Upper lobe of left lung (tissue), 6 donors: Measurements from ENCODE around the gene CEP63. TPM values are rescaled to one million over a fixed set of nuclear protein-coding genes. Genes with fewer than 3 reads are reported as not detected.

Source experiments
- ATAC-seq, 2 donors: fragments of 200-7000 bp; cut with Tn5 transposase; one replicate each; pipeline ENCODE4 v1.9.1; 2022; ENCODE audit warnings: mild to moderate bottlenecking in 2 of 2, moderate library complexity in 2 of 2; ENCODE audit not compliant: low FRiP score in 2 of 2
- DNase-seq, 2 donors: peaks; one replicate each; pipeline ENCODE4 v3.0.0-alpha.2; 2019 to 2020
- H3K27ac ChIP-seq, 4 donors: fragments of 200-600 bp; sonication (generic); one replicate each; pipeline ENCODE4 v1.5.1; 2016 to 2019
- H3K27me3 ChIP-seq, 4 donors: fragments of 200-600 bp; sonication (generic); one replicate each; pipeline ENCODE4 v1.5.1; 2017 to 2019
- H3K36me3 ChIP-seq, 4 donors: fragments of 200-600 bp; sonication (generic); one replicate each; pipeline ENCODE4 v1.5.1; 2016 to 2019
- H3K4me1 ChIP-seq, 4 donors: fragments of 200-600 bp; sonication (generic); one replicate each; pipeline ENCODE4 v1.5.1; 2018 to 2019
- H3K4me3 ChIP-seq, 4 donors: fragments of 200-600 bp; sonication (generic); one replicate each; pipeline ENCODE4 v1.5.1; 2017 to 2019; ENCODE audit warnings: mild to moderate bottlenecking in 2 of 4, moderate library complexity in 1 of 4
- H3K9me3 ChIP-seq, 4 donors: fragments of 200-600 bp; sonication (generic); one replicate each; pipeline ENCODE4 v1.5.1; 2018 to 2019
- EP300 ChIP-seq, 4 donors: sonication (generic); formaldehyde crosslinking; IDR thresholded peaks; one replicate each; pipeline ENCODE4 v1.5.1; 2017; ENCODE audit warnings: antibody characterized with exemption in 4 of 4, control low read depth in 2 of 4
- POLR2A ChIP-seq, 4 donors: fragments of 450-650 bp; IDR thresholded peaks; one replicate each; pipeline ENCODE4 v1.5.1; 2016 to 2017; ENCODE audit warnings: antibody characterized with exemption in 4 of 4, mild to moderate bottlenecking in 2 of 4
- POLR2AphosphoS5 ChIP-seq, 2 donors: sonication (generic); formaldehyde crosslinking; IDR thresholded peaks; one replicate each; pipeline ENCODE4 v1.5.1; 2017; ENCODE audit warnings: antibody characterized with exemption in 2 of 2
- WGBS, 2 donors: methylation state at CpG; one replicate each; pipeline ENCODE4 v1.1.5; 2017 to 2018; 5-methylcytosine and 5-hydroxymethylcytosine counted together
- total RNA-seq, 6 donors: library from RNA; depleted of rRNA in 4 of 6; stranded (reverse); fragments of >200 nt in 4 of 6; gene quantifications; one replicate each; pipeline versions ENCODE4 v1.1.0 to v1.2.1, GENCODE V29; 2016 to 2021
- TF ChIP-seq, protein P1 (sequence below), 6 experiments: fragments of 450-650 bp in 4 of 6; fragments of 200-600 bp in 2 of 6; sonication (generic) in 2 of 6; IDR thresholded peaks; one replicate each; pipeline ENCODE4 v1.5.1; 2016 to 2019; ENCODE audit warnings: antibody characterized with exemption in 6 of 6
- donor health status: DM: no; HTN: no; CAD: no; lungs with moderate emphysema.
- donor health status: DM: no; HTN: yes; CAD: no; lungs with severe emphysema.

Gene CEP63
- total RNA-seq, 6 donors from 2014 or later, result 13.8 to 44.0 (median 20.6) TPM

DNA sequence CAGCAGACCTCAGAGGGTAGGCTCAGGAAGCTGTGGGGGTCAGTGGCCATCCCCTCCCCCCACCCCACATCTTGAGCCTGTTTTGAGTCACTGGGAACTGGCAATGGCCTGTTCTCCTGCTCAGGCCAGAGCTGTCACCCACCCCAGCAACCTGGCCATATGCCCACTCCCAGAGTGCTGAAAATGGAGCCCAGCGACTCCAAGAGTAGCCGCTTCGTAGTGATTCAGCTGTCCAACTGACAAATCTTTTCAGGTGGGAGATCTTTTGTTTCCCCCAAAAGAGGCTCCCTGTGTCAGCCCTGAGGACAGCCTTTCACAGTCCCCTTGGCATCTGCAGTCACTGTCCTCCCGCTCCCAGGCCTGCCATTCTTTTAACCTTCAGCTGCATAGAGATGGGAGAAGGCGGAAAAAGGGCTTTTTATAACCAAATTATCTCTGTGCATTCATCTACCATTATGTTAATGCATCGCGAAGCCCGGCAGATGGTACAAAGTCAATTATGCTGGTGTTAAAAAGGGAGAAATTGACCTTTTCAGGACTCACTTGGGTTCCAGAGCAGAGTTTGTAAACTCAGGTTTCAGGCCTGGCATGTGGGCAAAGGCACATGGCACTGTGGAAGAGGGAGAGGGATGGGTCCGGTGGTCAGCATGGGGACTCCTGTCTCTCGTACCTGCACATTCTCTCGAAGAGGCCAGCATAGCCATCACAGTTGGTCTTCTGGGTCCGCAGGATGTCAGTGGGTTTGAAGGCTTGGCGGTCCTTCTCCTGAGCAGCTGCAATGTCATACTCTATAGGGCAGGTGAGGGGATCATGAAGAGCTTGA is 132.8 kb downstream of the CEP63 start:
- Histone ChIP-seq H3K4me3 (no peak overlapping the region), H3K27ac (no peak overlapping the region), H3K27me3 (no peaks in the 10 kb centered on the region), H3K9me3 (no peaks in the 10 kb centered on the region), H3K4me1 (no peaks in the 10 kb centered on the region), H3K36me3 (no peaks in the 10 kb centered on the region)
- DNase-seq (no peak), ATAC-seq (no peak)
- 89 to 93% methylated on average over 7 to 13 of the region's 13 CpGs for WGBS, 2 donors
- no peak for TF ChIP-seq EP300 (IDR thresholded peaks at IDR 0.05)

DNA sequence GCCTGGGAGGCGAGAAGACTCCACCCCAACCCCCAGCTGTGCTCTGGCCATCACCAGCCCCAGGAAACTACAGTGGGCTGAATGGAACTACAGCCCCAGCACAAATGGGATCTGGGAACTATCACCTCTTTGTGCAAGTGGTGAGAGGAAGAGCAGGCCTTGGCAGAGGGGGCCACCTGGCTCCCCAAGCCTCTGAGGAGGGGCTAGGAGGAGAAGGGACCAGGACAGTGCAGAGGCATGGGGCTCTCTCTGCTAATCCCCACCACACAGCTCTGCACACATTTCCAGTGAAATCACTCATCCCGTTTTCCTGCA is 133.4 kb downstream of the CEP63 start:
- ATAC-seq (peak in 1 of 2 donors; percentile 3), DNase-seq (no peak)

DNA sequence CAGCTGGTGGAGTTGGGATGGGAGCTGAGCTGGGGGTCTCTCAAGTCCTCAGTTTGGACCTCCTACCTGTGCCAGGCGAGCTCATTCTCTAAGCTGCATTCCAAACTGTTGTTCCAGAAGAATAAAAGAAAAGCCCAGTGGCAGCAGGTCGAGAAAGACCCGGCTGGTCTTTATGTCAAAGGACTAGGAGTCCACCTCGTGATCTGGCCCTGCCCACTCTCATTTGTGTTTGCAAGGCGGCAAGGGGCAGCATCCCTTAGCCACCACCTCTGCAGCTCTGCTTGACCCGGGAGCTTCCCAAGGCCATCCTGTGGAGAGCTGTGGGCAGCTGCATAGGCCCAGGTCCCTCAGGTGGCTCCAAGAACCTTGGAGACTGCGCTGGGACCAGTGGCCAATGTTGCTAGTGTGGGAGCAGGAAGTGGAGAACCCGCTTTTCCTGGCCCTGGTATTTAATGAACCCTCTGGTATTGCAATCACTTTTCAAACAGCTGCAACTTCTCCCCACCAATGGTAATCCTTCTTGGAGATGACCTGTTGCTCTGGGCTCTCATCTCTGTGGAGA is 134.1 kb downstream of the CEP63 start:
- ATAC-seq, result no peak
- Histone ChIP-seq H3K4me1 (no peaks in the 10 kb centered on the region), H3K36me3 (no peaks in the 10 kb centered on the region), H3K4me3 (no peak overlapping the region), H3K9me3 (no peaks in the 10 kb centered on the region), H3K27me3 (no peaks in the 10 kb centered on the region), H3K27ac (no peak overlapping the region)
- TF ChIP-seq EP300 (IDR thresholded peaks at IDR 0.05), result no peak
- TF ChIP-seq POLR2AphosphoS5 (IDR thresholded peaks at IDR 0.05), result no peak
- TF ChIP-seq POLR2A (IDR thresholded peaks at IDR 0.05), result no peak
- TF ChIP-seq, protein P1, sequence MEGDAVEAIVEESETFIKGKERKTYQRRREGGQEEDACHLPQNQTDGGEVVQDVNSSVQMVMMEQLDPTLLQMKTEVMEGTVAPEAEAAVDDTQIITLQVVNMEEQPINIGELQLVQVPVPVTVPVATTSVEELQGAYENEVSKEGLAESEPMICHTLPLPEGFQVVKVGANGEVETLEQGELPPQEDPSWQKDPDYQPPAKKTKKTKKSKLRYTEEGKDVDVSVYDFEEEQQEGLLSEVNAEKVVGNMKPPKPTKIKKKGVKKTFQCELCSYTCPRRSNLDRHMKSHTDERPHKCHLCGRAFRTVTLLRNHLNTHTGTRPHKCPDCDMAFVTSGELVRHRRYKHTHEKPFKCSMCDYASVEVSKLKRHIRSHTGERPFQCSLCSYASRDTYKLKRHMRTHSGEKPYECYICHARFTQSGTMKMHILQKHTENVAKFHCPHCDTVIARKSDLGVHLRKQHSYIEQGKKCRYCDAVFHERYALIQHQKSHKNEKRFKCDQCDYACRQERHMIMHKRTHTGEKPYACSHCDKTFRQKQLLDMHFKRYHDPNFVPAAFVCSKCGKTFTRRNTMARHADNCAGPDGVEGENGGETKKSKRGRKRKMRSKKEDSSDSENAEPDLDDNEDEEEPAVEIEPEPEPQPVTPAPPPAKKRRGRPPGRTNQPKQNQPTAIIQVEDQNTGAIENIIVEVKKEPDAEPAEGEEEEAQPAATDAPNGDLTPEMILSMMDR (IDR thresholded peaks at IDR 0.05), result no peak
- no peak for DNase-seq
- WGBS, 2 donors, result 90 to 92% methylated on average over 5 to 8 of the region's 8 CpGs

More for the DNA sequence above, 133.4 kb downstream of the CEP63 start:
- Histone ChIP-seq H3K36me3 (no peaks in the 10 kb centered on the region), H3K4me3 (no peak overlapping the region), H3K4me1 (no peaks in the 10 kb centered on the region), H3K27ac (no peak overlapping the region), H3K9me3 (no peaks in the 10 kb centered on the region), H3K27me3 (no peaks in the 10 kb centered on the region)
- no peak for TF ChIP-seq POLR2A (IDR thresholded peaks at IDR 0.05)
- 85 to 100% methylated on average over 1 to 2 of the region's 2 CpGs for WGBS, 2 donors

GRCh38 chr3:134620476-134621115 is 134.7 kb downstream of the CEP63 start:
- Histone ChIP-seq H3K4me3 (no peak overlapping the region), H3K36me3 (no peaks in the 10 kb centered on the region), H3K4me1 (no peaks in the 10 kb centered on the region), H3K9me3 (no peaks in the 10 kb centered on the region), H3K27ac (no peak overlapping the region), H3K27me3 (no peaks in the 10 kb centered on the region)
- no peak for ATAC-seq
- no peak for TF ChIP-seq EP300 (IDR thresholded peaks at IDR 0.05)
- 60 to 86% methylated on average over 3 to 5 of the region's 5 CpGs for WGBS, 2 donors
- DNase-seq, result no peak

- no peak for ATAC-seq
- 70 to 72% methylated on average over 3 of the region's 3 CpGs for WGBS, 2 donors
- no peak overlapping the region for H3K4me3 ChIP-seq
- no peaks in the 10 kb centered on the region for H3K27me3 ChIP-seq
- no peaks in the 10 kb centered on the region for H3K36me3 ChIP-seq
- no peaks in the 10 kb centered on the region for H3K9me3 ChIP-seq
- no peak overlapping the region for H3K27ac ChIP-seq
- DNase-seq, result no peak
- TF ChIP-seq POLR2A (IDR thresholded peaks at IDR 0.05), result no peak
- no peaks in the 10 kb centered on the region for H3K4me1 ChIP-seq
These were observed 136.0 kb downstream of the CEP63 start for GRCh38 chr3:134621854-134622253.

DNA sequence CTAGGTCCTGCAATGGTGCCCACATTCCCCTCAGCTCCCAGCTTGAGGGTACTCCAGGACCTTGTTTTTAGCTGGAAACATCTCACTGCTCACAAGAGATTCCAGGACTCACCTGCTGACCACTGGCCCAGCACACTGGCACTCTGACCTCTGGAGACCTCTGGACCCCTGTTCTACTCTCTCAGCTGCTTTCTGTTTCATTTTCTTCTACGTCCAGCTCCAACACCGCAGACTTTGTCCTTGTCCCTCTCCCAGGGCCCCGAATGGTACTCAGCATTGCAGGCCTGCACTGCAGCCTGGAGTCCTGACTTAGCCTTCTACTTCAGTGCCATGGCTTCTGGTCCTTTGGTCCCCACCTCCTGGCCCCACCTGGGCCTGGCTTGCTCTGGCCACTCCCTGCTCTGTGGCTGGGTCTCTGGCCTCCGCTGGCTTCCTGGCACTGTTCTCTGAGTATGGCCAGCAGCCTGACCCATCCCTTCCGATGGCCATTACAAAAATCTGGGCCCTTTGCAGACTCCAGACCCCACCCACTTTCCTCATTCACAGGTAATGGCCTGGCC is 137.0 kb downstream of the CEP63 start:
- 74 to 97% methylated on average over 5 of the region's 5 CpGs for whole genome bisulfite sequencing, 2 donors
- ATAC-seq (no peak), DNase-seq (peak in 1 of 2 donors; percentile 12)
- no peaks in the 10 kb centered on the region for H3K27me3 ChIP-seq
- H3K9me3 ChIP-seq, result no peaks in the 10 kb centered on the region
- no peaks in the 10 kb centered on the region for H3K4me1 ChIP-seq
- H3K36me3 ChIP-seq, result no peaks in the 10 kb centered on the region
- no peak overlapping the region for H3K27ac ChIP-seq
- TF ChIP-seq POLR2AphosphoS5 (IDR thresholded peaks at IDR 0.05) (no peak), POLR2A (IDR thresholded peaks at IDR 0.05) (no peak)
- H3K4me3 ChIP-seq, result no peak overlapping the region

- no peak for TF ChIP-seq EP300 (IDR thresholded peaks at IDR 0.05)
- no peak overlapping the region for H3K27ac ChIP-seq
- WGBS, 2 donors, result 89 to 95% methylated on average over 7 of the region's 7 CpGs
These were observed 137.9 kb downstream of the CEP63 start for GRCh38 chr3:134623615-134624245.

More at GRCh38 chr3:134623615-134624245, 137.9 kb downstream of the CEP63 start:
- no peaks in the 10 kb centered on the region for H3K4me1 ChIP-seq
- DNase-seq, result peak in 1 of 2 donors; percentile 15
- no peaks in the 10 kb centered on the region for H3K9me3 ChIP-seq
- H3K36me3 ChIP-seq, result no peaks in the 10 kb centered on the region
- ATAC-seq, result no peak
- no peak overlapping the region for H3K4me3 ChIP-seq
- no peaks in the 10 kb centered on the region for H3K27me3 ChIP-seq

Other genes with a start within 250 kb of the CEP63 start
- 100 to 1,000 TPM in 1 of 6 donors, 10 to 100 TPM in 5; 14.9 to 105 (median 52.4) TPM for gene RYK, start 235.2 kb upstream of the CEP63 start, total RNA-seq
- 100 to 1,000 TPM in 5 of 6 donors, 10 to 100 TPM in 1; 73.3 to 179 (median 132) TPM for gene AMOTL2, start 111.6 kb upstream of the CEP63 start, total RNA-seq
- gene ANAPC13, start 72 bp upstream of the CEP63 start, total RNA-seq, result 10 to 100 TPM; 37.3 to 59.4 (median 50.3) TPM
- gene KY, start 165.0 kb downstream of the CEP63 start, total RNA-seq, result 1 to 10 TPM in 1 of 6 donors, under 1 TPM in 3, not detected in 2; 0.11 to 2.1 (median 0.38) TPM